Bronchial epithelial cell (primary cell): ENCODE data around the gene NRBP1. TPM values are rescaled to one million over a fixed set of nuclear protein-coding genes. Genes with fewer than 3 reads are reported as not detected.

Experiments
- DNase-seq: peaks from one replicate; pipeline ENCODE4 v3.0.0-alpha.2; 2010; ENCODE audit warnings: low read depth
- FAIRE-seq: peaks from 2 replicates; lab custom pipeline; 2011; peaks lifted over from hg19 to GRCh38; lab: Jason Lieb, UNC
- H3K27me3 ChIP-seq: 2 replicates; pipeline ENCODE4 v1.5.1; 2011; ENCODE audit warnings: low read length; ENCODE audit not compliant: control insufficient read depth, insufficient read depth
- H3K36me3 ChIP-seq: 2 replicates; pipeline ENCODE4 v1.5.1; 2011; ENCODE audit warnings: low read length; ENCODE audit not compliant: control insufficient read depth, insufficient read depth
- H3K4me3 ChIP-seq: 2 replicates; pipeline ENCODE4 v1.5.1; 2011; ENCODE audit warnings: mild to moderate bottlenecking, low read depth, low read length, control low read depth
- total RNA-seq: library from RNA; depleted of rRNA; stranded (reverse); fragments of >200 nt; gene quantifications from 2 replicates; pipeline ENCODE4 v1.2.1, GENCODE V29; 2014
- TF ChIP-seq, protein P1 (sequence below): IDR thresholded peaks from 2 replicates; pipeline ENCODE4 v1.5.1; 2011; ENCODE audit warnings: mild to moderate bottlenecking, moderate library complexity, low read length, control low read depth, inconsistent platforms; ENCODE audit not compliant: insufficient read depth, severe bottlenecking

The NRBP1 gene
- total RNA-seq, 1 donor from 2014 or later, result 93.7 TPM

GRCh38 chr2:27431395-27431794 lies 3.0 kb downstream of the NRBP1 start:
- DNase-seq, result peak; percentile 86
- TF ChIP-seq, protein P1, sequence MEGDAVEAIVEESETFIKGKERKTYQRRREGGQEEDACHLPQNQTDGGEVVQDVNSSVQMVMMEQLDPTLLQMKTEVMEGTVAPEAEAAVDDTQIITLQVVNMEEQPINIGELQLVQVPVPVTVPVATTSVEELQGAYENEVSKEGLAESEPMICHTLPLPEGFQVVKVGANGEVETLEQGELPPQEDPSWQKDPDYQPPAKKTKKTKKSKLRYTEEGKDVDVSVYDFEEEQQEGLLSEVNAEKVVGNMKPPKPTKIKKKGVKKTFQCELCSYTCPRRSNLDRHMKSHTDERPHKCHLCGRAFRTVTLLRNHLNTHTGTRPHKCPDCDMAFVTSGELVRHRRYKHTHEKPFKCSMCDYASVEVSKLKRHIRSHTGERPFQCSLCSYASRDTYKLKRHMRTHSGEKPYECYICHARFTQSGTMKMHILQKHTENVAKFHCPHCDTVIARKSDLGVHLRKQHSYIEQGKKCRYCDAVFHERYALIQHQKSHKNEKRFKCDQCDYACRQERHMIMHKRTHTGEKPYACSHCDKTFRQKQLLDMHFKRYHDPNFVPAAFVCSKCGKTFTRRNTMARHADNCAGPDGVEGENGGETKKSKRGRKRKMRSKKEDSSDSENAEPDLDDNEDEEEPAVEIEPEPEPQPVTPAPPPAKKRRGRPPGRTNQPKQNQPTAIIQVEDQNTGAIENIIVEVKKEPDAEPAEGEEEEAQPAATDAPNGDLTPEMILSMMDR, result no peak
- FAIRE-seq, result no peak
- H3K27me3 ChIP-seq, result no peaks in the 10 kb centered on the region
- H3K4me3 ChIP-seq, result no peak overlapping the region
- peaks cover 21% of the 10 kb centered on the region for H3K36me3 ChIP-seq

- DNase-seq (no peak), FAIRE-seq (no peak)
- H3K27me3 ChIP-seq, result no peaks in the 10 kb centered on the region
- H3K4me3 ChIP-seq, result no peak overlapping the region
- H3K36me3 ChIP-seq, result peaks cover 36% of the 10 kb centered on the region
- TF ChIP-seq, protein P1, result no peak
These were observed 7.2 kb downstream of the NRBP1 start for GRCh38 chr2:27435628-27436027.

DNA sequence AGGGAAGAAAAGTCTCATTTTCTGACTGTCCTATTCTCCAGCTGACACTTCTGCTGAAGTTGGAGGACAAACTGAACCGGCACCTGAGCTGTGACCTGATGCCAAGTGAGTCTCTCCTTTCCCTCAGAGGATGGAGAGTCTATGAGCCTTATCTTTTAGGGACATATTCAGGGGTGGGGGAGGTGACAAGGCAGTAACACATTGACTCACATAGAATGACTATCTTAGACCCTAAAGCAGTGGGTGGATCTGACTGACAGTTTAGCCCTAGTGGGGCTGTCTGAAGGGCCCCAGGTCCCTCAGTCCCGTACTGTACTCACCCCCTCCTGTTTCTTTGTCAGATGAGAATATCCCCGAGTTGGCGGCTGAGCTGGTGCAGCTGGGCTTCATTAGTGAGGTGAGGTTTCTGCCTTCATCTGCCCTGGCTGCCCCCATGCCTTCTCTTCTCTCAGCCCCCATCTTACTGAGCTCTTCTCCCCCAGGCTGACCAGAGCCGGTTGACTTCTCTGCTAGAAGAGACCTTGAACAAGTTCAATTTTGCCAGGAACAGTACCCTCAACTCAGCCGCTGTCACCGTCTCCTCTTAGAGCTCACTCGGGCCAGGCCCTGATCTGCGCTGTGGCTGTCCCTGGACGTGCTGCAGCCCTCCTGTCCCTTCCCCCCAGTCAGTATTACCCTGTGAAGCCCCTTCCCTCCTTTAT lies 12.9 kb downstream of the NRBP1 start:
- Histone ChIP-seq H3K27me3 (no peaks in the 10 kb centered on the region), H3K4me3 (no peak overlapping the region), H3K36me3 (peaks cover 22% of the 10 kb centered on the region)
- FAIRE-seq, result no peak
- TF ChIP-seq, protein P1, result no peak
- no peak for DNase-seq

- TF ChIP-seq, protein P1, result peak; percentile 45
- peak within 1 kb of the TSS; percentile 68 for H3K4me3 ChIP-seq
These were observed 13.8 kb downstream of the NRBP1 start, which contains the start of gene KRTCAP3 for GRCh38 chr2:27441958-27442919. KRTCAP3 (plus strand) TSS chr2:27442381; CDS start chr2:27442413, 32 bp downstream.

DNA sequence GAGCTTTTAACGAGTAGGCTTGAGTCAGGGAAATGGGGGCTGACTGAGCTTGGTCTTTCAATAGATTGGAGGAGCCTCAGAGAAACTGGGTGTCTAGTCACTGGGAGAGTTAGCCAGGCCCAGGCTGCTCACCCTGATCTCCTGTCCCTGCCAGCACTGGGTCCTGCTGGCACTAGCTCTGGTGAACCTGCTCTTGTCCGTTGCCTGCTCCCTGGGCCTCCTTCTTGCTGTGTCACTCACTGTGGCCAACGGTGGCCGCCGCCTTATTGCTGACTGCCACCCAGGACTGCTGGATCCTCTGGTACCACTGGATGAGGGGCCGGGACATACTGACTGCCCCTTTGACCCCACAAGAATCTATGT lies 14.5 kb downstream of the NRBP1 start:
- H3K36me3 ChIP-seq, result peaks cover 12% of the 10 kb centered on the region
- FAIRE-seq, result no peak
- no peaks in the 10 kb centered on the region for H3K27me3 ChIP-seq
- TF ChIP-seq, protein P1, result no peak
- H3K4me3 ChIP-seq, result peak overlapping the region; percentile 68
- DNase-seq, result no peak

More at GRCh38 chr2:27441958-27442919, 13.8 kb downstream of the NRBP1 start, which contains the start of gene KRTCAP3:
- Histone ChIP-seq H3K27me3 (no peaks in the 10 kb centered on the region), H3K36me3 (peaks cover 15% of the 10 kb centered on the region)
- no peak for FAIRE-seq
- DNase-seq, result peak; percentile 50
